MM.1S (cell line): ENCODE results near the gene LRRC66.

Source experiments
- DNase-seq: peaks from one replicate; pipeline ENCODE4 v3.0.0-alpha.2; 2015
- H2AFZ ChIP-seq: fragments of 300-600 bp; sonication (generic); 2 replicates; pipeline ENCODE4 v1.6.0; 2016; ENCODE audit warnings: antibody characterized with exemption, low read length
- H3F3A ChIP-seq: fragments of 300-600 bp; sonication (generic); 2 replicates; pipeline ENCODE4 v1.6.1; 2016; ENCODE audit warnings: mild to moderate bottlenecking, antibody characterized with exemption, low read length, moderate library complexity, mixed read lengths; ENCODE audit not compliant: insufficient read depth
- H3K27ac ChIP-seq: fragments of 300-600 bp; sonication (generic); 2 replicates; pipeline ENCODE4 v1.5.1; 2016; ENCODE audit warnings: mild to moderate bottlenecking, low read length
- H3K27me3 ChIP-seq: fragments of 300-600 bp; sonication (generic); replicated peaks from 2 replicates; pipeline ENCODE4 v1.6.0; 2016; ENCODE audit warnings: low read length; ENCODE audit not compliant: insufficient read depth
- H3K36me3 ChIP-seq: fragments of 300-600 bp; sonication (generic); replicated peaks from 2 replicates; pipeline ENCODE4 v1.6.1; 2016; ENCODE audit warnings: mild to moderate bottlenecking, low read length, mixed read lengths; ENCODE audit not compliant: insufficient read depth
- H3K4me1 ChIP-seq: fragments of 300-600 bp; sonication (generic); 2 replicates; pipeline ENCODE4 v1.6.1; 2016; ENCODE audit warnings: low read length, mixed read lengths
- H3K4me2 ChIP-seq: fragments of 300-600 bp; sonication (generic); 2 replicates; pipeline ENCODE4 v1.6.0; 2016; ENCODE audit warnings: low read depth, low read length
- H3K4me3 ChIP-seq: fragments of 300-600 bp; sonication (generic); 2 replicates; pipeline ENCODE4 v1.5.1; 2016; ENCODE audit warnings: low read length, mixed read lengths
- H3K79me2 ChIP-seq: fragments of 300-600 bp; sonication (generic); 2 replicates; pipeline ENCODE4 v1.6.1; 2016; ENCODE audit warnings: mixed run types, low read length, mixed read lengths
- H3K9ac ChIP-seq: fragments of 300-600 bp; sonication (generic); 2 replicates; pipeline ENCODE4 v1.6.1; 2016; ENCODE audit warnings: low read length, mixed read lengths
- H3K9me2 ChIP-seq: fragments of 300-600 bp; sonication (generic); replicated peaks from 2 replicates; pipeline ENCODE4 v1.6.1; 2016; ENCODE audit warnings: mild to moderate bottlenecking, low read length, mixed read lengths; ENCODE audit not compliant: insufficient read depth
- H3K9me3 ChIP-seq: fragments of 300-600 bp; sonication (generic); replicated peaks from 2 replicates; pipeline ENCODE4 v1.6.1; 2016; ENCODE audit warnings: mild to moderate bottlenecking, low read length, mixed read lengths; ENCODE audit not compliant: insufficient read depth
- H4K20me1 ChIP-seq: fragments of 300-600 bp; sonication (generic); 2 replicates; pipeline ENCODE4 v1.6.1; 2016; ENCODE audit warnings: mild to moderate bottlenecking, low read length, moderate library complexity, mixed read lengths; ENCODE audit not compliant: insufficient read depth
- EZH2 ChIP-seq: fragments of 300-600 bp; sonication (generic); optimal IDR thresholded peaks from 2 replicates; pipeline ENCODE3; 2017; ENCODE audit warnings: low read depth, mild to moderate bottlenecking, antibody characterized with exemption, low read length, mixed read lengths
- EZH2phosphoT487 ChIP-seq: fragments of 300-600 bp; sonication (generic); IDR thresholded peaks from 2 replicates; pipeline ENCODE4 v1.6.1; 2018; ENCODE audit warnings: antibody characterized with exemption, low read length
- TF ChIP-seq, protein P1 (sequence below): fragments of 300-600 bp; sonication (generic); IDR thresholded peaks from 2 replicates; pipeline ENCODE4 v1.5.1; 2016; ENCODE audit warnings: antibody characterized with exemption, low read length, mixed read lengths

LRRC66 gene

DNA sequence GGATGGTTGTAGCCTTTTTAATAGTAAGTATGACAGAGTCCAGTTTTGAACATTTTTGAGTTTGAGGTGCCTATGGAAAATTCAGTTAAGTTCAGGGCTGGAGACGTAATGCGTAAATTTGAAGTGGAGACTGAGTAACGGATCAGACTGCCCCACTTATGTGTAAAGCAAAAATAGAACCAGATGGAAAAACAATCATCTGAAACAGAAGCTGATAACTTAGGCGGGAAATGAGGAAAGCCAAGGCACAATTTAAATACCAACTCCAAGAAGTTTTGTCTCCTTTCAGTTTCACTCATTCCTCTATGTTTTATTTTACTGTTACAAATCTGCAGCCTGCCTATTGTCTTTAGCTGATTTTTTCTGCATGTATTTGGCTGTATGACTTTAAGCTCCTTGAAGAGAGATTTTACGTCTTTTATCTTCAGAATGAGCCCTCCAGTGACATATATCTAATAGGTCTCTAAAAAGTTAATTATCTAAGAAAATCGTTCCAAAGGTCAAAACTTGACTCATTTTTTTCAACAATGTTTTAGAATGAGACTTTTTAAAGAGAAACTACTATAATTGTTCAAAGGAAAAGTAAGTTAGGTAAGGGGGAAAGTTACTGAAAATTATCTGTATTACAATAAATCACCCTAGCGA, 16.8 kb upstream of the LRRC66 start:
- H3K9me2 ChIP-seq = no peaks in the 10 kb centered on the region
- H3K9me3 ChIP-seq = no peaks in the 10 kb centered on the region
- peak overlapping the region; percentile 90; the same call in 1 of the 2 replicates for H2AFZ ChIP-seq
- peak overlapping the region; percentile 79 for H3K4me3 ChIP-seq
- peak overlapping the region; percentile 55; the same call in 1 of the 2 replicates for H3K9ac ChIP-seq
- TF ChIP-seq EZH2phosphoT487 = no peak
- no peak for TF ChIP-seq EZH2
- TF ChIP-seq, protein P1, sequence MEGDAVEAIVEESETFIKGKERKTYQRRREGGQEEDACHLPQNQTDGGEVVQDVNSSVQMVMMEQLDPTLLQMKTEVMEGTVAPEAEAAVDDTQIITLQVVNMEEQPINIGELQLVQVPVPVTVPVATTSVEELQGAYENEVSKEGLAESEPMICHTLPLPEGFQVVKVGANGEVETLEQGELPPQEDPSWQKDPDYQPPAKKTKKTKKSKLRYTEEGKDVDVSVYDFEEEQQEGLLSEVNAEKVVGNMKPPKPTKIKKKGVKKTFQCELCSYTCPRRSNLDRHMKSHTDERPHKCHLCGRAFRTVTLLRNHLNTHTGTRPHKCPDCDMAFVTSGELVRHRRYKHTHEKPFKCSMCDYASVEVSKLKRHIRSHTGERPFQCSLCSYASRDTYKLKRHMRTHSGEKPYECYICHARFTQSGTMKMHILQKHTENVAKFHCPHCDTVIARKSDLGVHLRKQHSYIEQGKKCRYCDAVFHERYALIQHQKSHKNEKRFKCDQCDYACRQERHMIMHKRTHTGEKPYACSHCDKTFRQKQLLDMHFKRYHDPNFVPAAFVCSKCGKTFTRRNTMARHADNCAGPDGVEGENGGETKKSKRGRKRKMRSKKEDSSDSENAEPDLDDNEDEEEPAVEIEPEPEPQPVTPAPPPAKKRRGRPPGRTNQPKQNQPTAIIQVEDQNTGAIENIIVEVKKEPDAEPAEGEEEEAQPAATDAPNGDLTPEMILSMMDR = no peak
- no peaks in the 10 kb centered on the region for H3K27me3 ChIP-seq
- H3K36me3 ChIP-seq = no peaks in the 10 kb centered on the region
- no peak overlapping the region for H3K27ac ChIP-seq
- no peak for DNase-seq
- peak overlapping the region; percentile 72 for H3K4me2 ChIP-seq
- 0 out of 2 replicates have a peak, but pooled peaks cover 4% of the 10 kb centered on the region for H3K4me1 ChIP-seq
- peaks cover 12% of the 10 kb centered on the region; the same call in 1 of the 2 replicates for H3K79me2 ChIP-seq
- no peaks in the 10 kb centered on the region for H4K20me1 ChIP-seq
- no peaks in the 10 kb centered on the region for H3F3A ChIP-seq

DNA sequence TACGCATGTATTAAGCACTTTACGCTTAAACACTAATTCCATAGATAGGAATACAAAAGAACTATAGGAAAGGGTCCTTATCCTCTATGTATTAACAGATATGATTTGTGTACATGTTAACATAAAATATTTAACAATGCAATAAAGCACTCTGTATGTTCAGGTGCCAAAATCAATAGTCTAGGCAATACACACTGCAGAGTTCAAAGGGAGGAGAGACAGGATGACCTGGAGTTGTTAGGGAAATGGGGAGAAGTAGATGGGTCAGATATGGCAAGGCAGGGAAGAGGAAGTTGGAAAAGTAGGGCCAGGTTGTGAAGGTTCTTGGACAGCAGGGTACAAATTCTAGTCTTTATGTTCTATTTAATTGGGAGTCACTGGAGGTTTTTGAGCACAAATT, 15.0 kb upstream of the LRRC66 start:
- Histone ChIP-seq H3K36me3 (no peaks in the 10 kb centered on the region), H3F3A (no peaks in the 10 kb centered on the region), H2AFZ (no peak overlapping the region), H4K20me1 (no peaks in the 10 kb centered on the region), H3K27ac (no peak overlapping the region), H3K4me2 (no peak overlapping the region), H3K9ac (no peak overlapping the region), H3K9me2 (no peaks in the 10 kb centered on the region), H3K4me3 (no peak overlapping the region), H3K27me3 (no peaks in the 10 kb centered on the region), H3K79me2 (peaks cover 12% of the 10 kb centered on the region; the same call in 1 of the 2 replicates), H3K4me1 (0 out of 2 replicates have a peak, but pooled peaks cover 4% of the 10 kb centered on the region), H3K9me3 (no peaks in the 10 kb centered on the region)
- no peak for DNase-seq
- TF ChIP-seq EZH2phosphoT487 = no peak

DNA sequence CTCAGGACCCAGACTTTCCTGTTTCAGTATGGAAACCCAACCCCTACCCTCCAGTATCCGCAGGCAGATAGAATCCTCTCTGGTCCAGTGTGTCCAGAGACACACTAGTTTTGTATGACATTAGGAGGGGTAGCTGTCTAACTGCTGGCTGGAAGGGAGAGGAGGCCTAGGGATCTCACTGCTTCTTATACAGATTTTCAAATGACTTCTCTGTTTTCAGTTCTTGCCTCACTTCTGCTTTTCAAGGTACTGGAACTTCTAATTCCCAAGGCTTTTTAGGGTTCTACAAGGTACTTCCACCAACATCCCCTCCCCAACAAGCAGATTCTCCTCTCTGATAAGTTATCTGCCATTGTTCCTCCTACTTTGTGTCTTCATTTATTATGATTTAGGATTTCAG, 11.8 kb upstream of the LRRC66 start:
- H2AFZ ChIP-seq = no peak overlapping the region
- no peak for DNase-seq
- TF ChIP-seq EZH2phosphoT487 (no peak), EZH2 (no peak)
- TF ChIP-seq, protein P1 = no peak
- H3K27ac ChIP-seq = no peak overlapping the region
- no peaks in the 10 kb centered on the region for H3F3A ChIP-seq
- H3K4me3 ChIP-seq = no peak overlapping the region
- no peaks in the 10 kb centered on the region for H3K27me3 ChIP-seq
- peaks cover 12% of the 10 kb centered on the region; the same call in 1 of the 2 replicates for H3K79me2 ChIP-seq
- H3K9me2 ChIP-seq = no peaks in the 10 kb centered on the region
- no peak overlapping the region for H3K4me2 ChIP-seq
- no peaks in the 10 kb centered on the region for H4K20me1 ChIP-seq
- H3K9me3 ChIP-seq = no peaks in the 10 kb centered on the region
- no peak overlapping the region for H3K9ac ChIP-seq
- no peaks in the 10 kb centered on the region; the same call in 1 of the 2 replicates for H3K36me3 ChIP-seq
- 0 out of 2 replicates have a peak, but pooled peaks cover 4% of the 10 kb centered on the region for H3K4me1 ChIP-seq

DNA sequence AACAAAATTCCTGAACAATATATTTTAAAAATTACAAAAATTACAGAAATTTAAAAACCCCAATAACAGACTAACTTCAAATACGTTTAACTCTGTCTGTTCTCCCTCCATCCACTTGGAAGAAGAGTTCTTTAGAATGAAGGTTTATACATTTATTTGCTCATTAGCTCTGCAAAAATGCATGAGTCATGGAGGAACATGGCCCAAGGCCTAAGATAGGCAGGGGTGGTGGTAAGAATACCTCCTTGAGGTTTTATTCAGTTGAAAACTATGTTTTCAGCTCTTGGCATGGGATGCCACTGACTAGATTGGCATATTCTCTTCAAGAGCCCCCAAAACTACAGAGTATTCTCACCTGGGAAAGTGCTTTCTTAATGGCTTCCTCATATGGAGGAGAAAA, 8.8 kb upstream of the LRRC66 start:
- DNase-seq = no peak
- H3K36me3 ChIP-seq = no peaks in the 10 kb centered on the region; the same call in 1 of the 2 replicates
- H3K4me2 ChIP-seq = no peak overlapping the region

More for the DNA sequence above, 8.8 kb upstream of the LRRC66 start:
- Histone ChIP-seq H3K27ac (no peak overlapping the region), H3F3A (no peaks in the 10 kb centered on the region), H3K27me3 (no peaks in the 10 kb centered on the region), H2AFZ (no peak overlapping the region), H3K9me2 (no peaks in the 10 kb centered on the region), H3K79me2 (no peaks in the 10 kb centered on the region), H3K4me1 (no peaks in the 10 kb centered on the region), H3K9me3 (no peaks in the 10 kb centered on the region), H3K9ac (no peak overlapping the region), H4K20me1 (no peaks in the 10 kb centered on the region), H3K4me3 (no peak overlapping the region)
- TF ChIP-seq EZH2 (no peak), EZH2phosphoT487 (no peak)
- TF ChIP-seq, protein P1 = no peak
